Measurements from ENCODE around the gene TSPAN5. TPM values are rescaled to one million over a fixed set of nuclear protein-coding genes. Genes with fewer than 3 reads are reported as not detected.

TSPAN5 gene
- total RNA-seq, 1 experiment from 2014 or later: 41.8 TPM

- H3K4me2 ChIP-seq (ENCODE audit: low read length): no peak overlapping the region
- no TSS peak for BruUV-seq (replicated peaks)
- DNase-seq (no peak), ATAC-seq (no peak)
- H3K4me3 ChIP-seq (ENCODE audit: low read length): no peak overlapping the region
- no peaks in the 10 kb centered on the region for H4K20me1 ChIP-seq (ENCODE audit: low read length)
- H3K9ac ChIP-seq (ENCODE audit: low read length): no peak overlapping the region
- peaks cover 58% of the 10 kb centered on the region for H3K4me1 ChIP-seq (ENCODE audit: insufficient read depth, low read length)
- H3K9me2 ChIP-seq (replicated peaks; ENCODE audit: low read length): no peaks in the 10 kb centered on the region
- H3K9me3 ChIP-seq (ENCODE audit: low read length): no peaks in the 10 kb centered on the region
- TF ChIP-seq EZH2 (IDR thresholded peaks at IDR 0.05; ENCODE audit: low read length, unreplicated experiment) (no peak), CTCF (conservative IDR thresholded peaks at IDR 0.05; ENCODE audit: low read depth, low read length) (no peak), EZH2phosphoT487 (IDR thresholded peaks at IDR 0.05; ENCODE audit: borderline replicate concordance, low read length) (no peak)
- H3K27ac ChIP-seq (ENCODE audit: low read length): no peak overlapping the region
- peaks cover 33% of the 10 kb centered on the region for H3K79me2 ChIP-seq (ENCODE audit: low read length)
- no peak overlapping the region for H2AFZ ChIP-seq (ENCODE audit: low read length)
- H3F3A ChIP-seq (ENCODE audit: low read length, unreplicated experiment): no peaks in the 10 kb centered on the region
- ChIA-PET POLR2A (ENCODE audit: unreplicated experiment) (no interaction called here), CTCF (no interaction called here)
- no peaks in the 10 kb centered on the region for H3K27me3 ChIP-seq (ENCODE audit: low read length)
- peaks cover 38% of the 10 kb centered on the region for H3K36me3 ChIP-seq (ENCODE audit: low read depth, low read length)
- intact Hi-C loops (cut with micrococcal nuclease): no loop called here
These were observed 181.5 kb downstream of the TSPAN5 start for GRCh38 chr4:98476891-98477290.

- Histone ChIP-seq H4K20me1 (ENCODE audit: low read length) (no peaks in the 10 kb centered on the region), H3K27ac (ENCODE audit: low read length) (peak overlapping the region; percentile 55), H3K9me2 (replicated peaks; ENCODE audit: low read length) (no peaks in the 10 kb centered on the region), H3K27me3 (ENCODE audit: low read length) (no peaks in the 10 kb centered on the region), H3K9me3 (ENCODE audit: low read length) (no peaks in the 10 kb centered on the region), H3K4me1 (ENCODE audit: insufficient read depth, low read length) (peaks cover 36% of the 10 kb centered on the region), H3K4me3 (ENCODE audit: low read length) (no peak overlapping the region), H3K9ac (ENCODE audit: low read length) (no peak overlapping the region), H3K36me3 (ENCODE audit: low read depth, low read length) (peaks cover 47% of the 10 kb centered on the region), H3K79me2 (ENCODE audit: low read length) (peaks cover 15% of the 10 kb centered on the region), H3K4me2 (ENCODE audit: low read length) (no peak overlapping the region), H3F3A (ENCODE audit: low read length, unreplicated experiment) (no peaks in the 10 kb centered on the region), H2AFZ (ENCODE audit: low read length) (no peak overlapping the region)
- DNase-seq (peak; percentile 63), ATAC-seq (peak; percentile 42)
- intact Hi-C loops (cut with micrococcal nuclease): no loop called here
- POLR2A ChIA-PET (ENCODE audit: unreplicated experiment): no interaction called here
- CTCF ChIA-PET: interaction anchor here (0.6 to 0.7 kb wide), 2 partner anchors 41 to 379 kb away, joined by 4 read pairs; no protein-coding TSS in a partner anchor
- BruUV-seq (replicated peaks): no TSS peak
- TF ChIP-seq EZH2 (IDR thresholded peaks at IDR 0.05; ENCODE audit: low read length, unreplicated experiment) (no peak), EZH2phosphoT487 (IDR thresholded peaks at IDR 0.05; ENCODE audit: borderline replicate concordance, low read length) (no peak), CTCF (conservative IDR thresholded peaks at IDR 0.05; ENCODE audit: low read depth, low read length) (no peak)
These were observed 184.0 kb downstream of the TSPAN5 start for GRCh38 chr4:98474408-98474844.

- CTCF ChIA-PET: no interaction called here
- H3K36me3 ChIP-seq (ENCODE audit: low read depth, low read length): peaks cover 40% of the 10 kb centered on the region
- peaks cover 6% of the 10 kb centered on the region; the same call in 1 of the 2 replicates for H3K79me2 ChIP-seq (ENCODE audit: low read length)
- H3K27ac ChIP-seq (ENCODE audit: low read length): no peak overlapping the region
- DNase-seq: no peak
- no peak for TF ChIP-seq EZH2phosphoT487 (IDR thresholded peaks at IDR 0.05; ENCODE audit: borderline replicate concordance, low read length)
- no peak for TF ChIP-seq CTCF (conservative IDR thresholded peaks at IDR 0.05; ENCODE audit: low read depth, low read length)
- no peak for TF ChIP-seq EZH2 (IDR thresholded peaks at IDR 0.05; ENCODE audit: low read length, unreplicated experiment)
- no peak overlapping the region for H3K4me2 ChIP-seq (ENCODE audit: low read length)
- no peak overlapping the region for H2AFZ ChIP-seq (ENCODE audit: low read length)
- H3K9me3 ChIP-seq (ENCODE audit: low read length): no peaks in the 10 kb centered on the region
- peaks cover 23% of the 10 kb centered on the region for H3K4me1 ChIP-seq (ENCODE audit: insufficient read depth, low read length)
- POLR2A ChIA-PET (ENCODE audit: unreplicated experiment): no interaction called here
- no peak for ATAC-seq
- BruUV-seq (replicated peaks): no TSS peak
- no peak overlapping the region for H3K9ac ChIP-seq (ENCODE audit: low read length)
- no peaks in the 10 kb centered on the region for H4K20me1 ChIP-seq (ENCODE audit: low read length)
- no peaks in the 10 kb centered on the region for H3K9me2 ChIP-seq (replicated peaks; ENCODE audit: low read length)
- no peaks in the 10 kb centered on the region for H3F3A ChIP-seq (ENCODE audit: low read length, unreplicated experiment)
- intact Hi-C loops (cut with micrococcal nuclease): no loop called here
- no peak overlapping the region for H3K4me3 ChIP-seq (ENCODE audit: low read length)
- no peaks in the 10 kb centered on the region for H3K27me3 ChIP-seq (ENCODE audit: low read length)
These were observed 185.4 kb downstream of the TSPAN5 start for GRCh38 chr4:98473046-98473445.
